Measurements from ENCODE around the gene ZFP57. TPM values are rescaled to one million over a fixed set of nuclear protein-coding genes. Genes with fewer than 3 reads are reported as not detected.

ZFP57 gene
- total and polyA plus RNA-seq, 2 of the 13 experiments (the other 11 are each of a cell fraction or from before 2014, with no cell fraction given): not detected

- no peak for TF ChIP-seq TFDP1 (CRISPR knock-in tag; IDR thresholded peaks at IDR 0.05; ENCODE audit: borderline replicate concordance)
- no peak for TF ChIP-seq SALL2 (CRISPR knock-in tag; IDR thresholded peaks at IDR 0.05)
- no peak for TF ChIP-seq FOXO4 (CRISPR knock-in tag; conservative IDR thresholded peaks at IDR 0.05)
- peak in 1 of 2 experiments; percentile 23; a peak in 1 of 4 replicates for TF ChIP-seq KLF16 (CRISPR knock-in tag; IDR thresholded peaks at IDR 0.05)
- no peak for TF ChIP-seq CREB1 (IDR thresholded peaks at IDR 0.05)
- no peak for TF ChIP-seq CREB1 (CRISPR knock-in tag; IDR thresholded peaks at IDR 0.05)
- no peak for TF ChIP-seq HCFC1 (IDR thresholded peaks at IDR 0.05; ENCODE audit: low read depth, low read length)
- 0 out of 4 replicates have a peak, but pooled peaks of 1 of the 2 experiments have one; percentile 23 for TF ChIP-seq HMGXB4 (CRISPR knock-in tag; IDR thresholded peaks at IDR 0.05; ENCODE audit: borderline replicate concordance in 1 of 2, low read depth in 1 of 2)
- peak; percentile 28 for TF ChIP-seq XRCC5 (optimal IDR thresholded peaks at IDR 0.05; ENCODE audit: low read length)
- TF ChIP-seq SIN3A (IDR thresholded peaks at IDR 0.05; ENCODE audit: borderline replicate concordance, low read depth, low read length): no peak
- TF ChIP-seq TBP (CRISPR knock-in tag; IDR thresholded peaks at IDR 0.05): no peak
- TF ChIP-seq SNAPC5 (CRISPR knock-in tag; IDR thresholded peaks at IDR 0.05; ENCODE audit: borderline replicate concordance): no peak
- no peak for TF ChIP-seq CEBPB (IDR thresholded peaks at IDR 0.05; ENCODE audit: borderline replicate concordance, low read depth, low read length)
- TF ChIP-seq BCL3 (CRISPR knock-in tag; IDR thresholded peaks at IDR 0.05): no peak
- TF ChIP-seq PHF8 (CRISPR knock-in tag; IDR thresholded peaks at IDR 0.05): no peak
- TF ChIP-seq ZFP36L1 (CRISPR knock-in tag; IDR thresholded peaks at IDR 0.05): no peak
- TF ChIP-seq ZSCAN30 (CRISPR knock-in tag; IDR thresholded peaks at IDR 0.05): no peak
- TF ChIP-seq ZBTB4 (CRISPR knock-in tag; IDR thresholded peaks at IDR 0.05; ENCODE audit: borderline replicate concordance): no peak
- TF ChIP-seq ZNF205 (CRISPR knock-in tag; IDR thresholded peaks at IDR 0.05): no peak
- TF ChIP-seq TCF7L2 (IDR thresholded peaks at IDR 0.05; ENCODE audit: low read depth, low read length): no peak
Observed at GRCh38 chr6:29705389-29706231, 24.7 kb upstream of the ZFP57 start (continued).
